ENCODE results near the gene KIAA1755.

DNA sequence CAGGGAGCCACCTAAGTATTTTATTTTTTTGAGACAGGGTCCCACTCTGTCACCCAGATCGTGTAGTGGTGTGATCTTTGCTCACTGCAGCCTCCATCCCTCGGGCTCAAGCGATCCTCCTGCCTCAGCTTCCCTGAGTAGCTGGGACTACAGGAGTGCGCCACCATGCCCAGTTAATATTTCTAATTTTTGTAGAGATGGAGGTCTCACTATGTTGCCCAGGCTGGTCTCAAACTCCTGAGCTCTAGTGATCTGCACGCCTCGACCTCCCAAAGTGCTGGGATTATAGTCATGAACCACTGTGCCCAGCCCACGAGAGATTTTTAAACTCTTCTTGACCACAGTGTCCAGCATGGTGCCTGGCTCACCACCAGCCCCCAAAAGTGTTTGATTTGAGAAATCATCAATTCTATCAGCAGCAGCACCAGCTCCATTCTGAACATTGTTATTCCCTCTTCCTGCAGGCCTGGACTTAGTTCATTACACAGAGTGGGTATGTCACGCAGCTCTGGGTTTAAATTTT lies 93.1 kb downstream of the KIAA1755 start:
- TF ChIP-seq, protein P1, sequence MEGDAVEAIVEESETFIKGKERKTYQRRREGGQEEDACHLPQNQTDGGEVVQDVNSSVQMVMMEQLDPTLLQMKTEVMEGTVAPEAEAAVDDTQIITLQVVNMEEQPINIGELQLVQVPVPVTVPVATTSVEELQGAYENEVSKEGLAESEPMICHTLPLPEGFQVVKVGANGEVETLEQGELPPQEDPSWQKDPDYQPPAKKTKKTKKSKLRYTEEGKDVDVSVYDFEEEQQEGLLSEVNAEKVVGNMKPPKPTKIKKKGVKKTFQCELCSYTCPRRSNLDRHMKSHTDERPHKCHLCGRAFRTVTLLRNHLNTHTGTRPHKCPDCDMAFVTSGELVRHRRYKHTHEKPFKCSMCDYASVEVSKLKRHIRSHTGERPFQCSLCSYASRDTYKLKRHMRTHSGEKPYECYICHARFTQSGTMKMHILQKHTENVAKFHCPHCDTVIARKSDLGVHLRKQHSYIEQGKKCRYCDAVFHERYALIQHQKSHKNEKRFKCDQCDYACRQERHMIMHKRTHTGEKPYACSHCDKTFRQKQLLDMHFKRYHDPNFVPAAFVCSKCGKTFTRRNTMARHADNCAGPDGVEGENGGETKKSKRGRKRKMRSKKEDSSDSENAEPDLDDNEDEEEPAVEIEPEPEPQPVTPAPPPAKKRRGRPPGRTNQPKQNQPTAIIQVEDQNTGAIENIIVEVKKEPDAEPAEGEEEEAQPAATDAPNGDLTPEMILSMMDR (IDR thresholded peaks at IDR 0.05 in 8 of 11, conservative IDR thresholded peaks at IDR 0.05 in 3 of 11) = no peak
- TF ChIP-seq POLR2A (IDR thresholded peaks at IDR 0.05) (no peak), POLR2AphosphoS5 (IDR thresholded peaks at IDR 0.05) (no peak)

Data from spleen (tissue), 7 donors.